GM19239 (cell line): Measurements from ENCODE around the gene MYRFL.
"Not testable (repeated sequence)": the region's sequence is repeated elsewhere in the genome, so short reads cannot be mapped to it uniquely, and the experiment has no call there.

Experiments used
- DNase-seq: peaks from one replicate; pipeline ENCODE4 v3.0.0; 2011; ENCODE audit warnings: low spot score; ENCODE audit not compliant: insufficient read length
- FAIRE-seq: peaks from 2 replicates; lab custom pipeline; 2011; peaks lifted over from hg19 to GRCh38; lab: Jason Lieb, UNC

MYRFL gene

DNA sequence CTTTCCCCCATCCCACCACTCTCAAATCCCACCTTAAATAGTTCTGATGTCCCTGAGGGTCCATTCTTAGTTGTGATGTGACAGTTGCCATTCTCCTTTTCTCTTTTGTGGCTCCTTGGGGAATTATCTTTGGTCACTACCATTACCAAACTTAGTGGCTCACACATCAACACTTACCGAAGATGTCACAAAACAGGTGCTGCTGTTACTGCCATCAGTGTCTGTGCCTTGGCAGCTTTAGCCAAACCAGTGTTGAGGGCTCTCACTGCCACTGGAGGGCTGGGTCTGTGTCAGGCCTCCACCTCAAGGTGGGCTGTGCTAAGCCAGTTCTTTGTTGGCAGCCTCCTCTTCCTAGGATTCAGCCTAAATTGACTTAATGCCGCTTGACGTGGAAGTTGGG lies 144.0 kb downstream of the MYRFL start:
- FAIRE-seq (no peak), DNase-seq (no peak)

DNA sequence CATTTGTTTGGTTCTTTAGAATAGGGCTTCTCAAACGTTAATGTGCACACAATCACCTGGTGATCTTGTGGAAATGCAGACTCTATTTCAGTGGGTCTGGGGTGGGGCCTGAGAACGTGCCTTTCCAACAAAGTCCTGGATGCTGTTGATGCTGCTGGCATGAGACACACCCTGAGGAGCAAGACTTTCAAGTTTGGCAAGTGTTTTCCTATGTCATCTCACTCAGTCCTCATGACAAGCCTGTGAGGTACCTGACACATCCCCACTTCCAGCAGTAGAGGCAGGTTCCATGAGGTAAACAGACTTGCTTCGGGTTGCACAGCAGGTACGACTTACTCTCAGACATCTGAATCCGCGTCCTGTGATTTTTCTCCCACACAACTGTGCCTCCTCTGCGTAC lies 147.1 kb downstream of the MYRFL start:
- DNase-seq (no peak), FAIRE-seq (no peak)

DNA sequence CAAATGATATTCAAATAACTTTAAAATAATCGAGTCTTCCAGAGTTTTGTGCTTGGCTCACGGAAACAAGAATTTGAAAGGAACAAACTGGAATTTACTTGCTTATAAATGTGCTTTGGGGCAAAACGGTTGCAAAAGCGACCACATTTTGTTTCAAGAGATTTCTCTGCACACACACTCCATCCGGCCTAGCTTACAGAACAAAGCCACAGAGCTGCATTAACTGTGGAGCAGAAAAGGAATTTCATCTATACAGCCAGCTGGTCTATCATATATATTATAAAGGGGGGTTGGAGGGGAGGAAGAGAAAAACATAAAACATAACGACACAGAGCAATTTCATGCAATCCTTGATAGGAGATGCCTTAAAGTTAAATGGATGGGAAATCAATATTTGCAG lies 153.0 kb downstream of the MYRFL start:
- FAIRE-seq (no peak), DNase-seq (no peak)

- DNase-seq = no peak
- no peak for FAIRE-seq
These were observed 157.0 kb downstream of the MYRFL start for GRCh38 chr12:69981881-69982475.

DNA sequence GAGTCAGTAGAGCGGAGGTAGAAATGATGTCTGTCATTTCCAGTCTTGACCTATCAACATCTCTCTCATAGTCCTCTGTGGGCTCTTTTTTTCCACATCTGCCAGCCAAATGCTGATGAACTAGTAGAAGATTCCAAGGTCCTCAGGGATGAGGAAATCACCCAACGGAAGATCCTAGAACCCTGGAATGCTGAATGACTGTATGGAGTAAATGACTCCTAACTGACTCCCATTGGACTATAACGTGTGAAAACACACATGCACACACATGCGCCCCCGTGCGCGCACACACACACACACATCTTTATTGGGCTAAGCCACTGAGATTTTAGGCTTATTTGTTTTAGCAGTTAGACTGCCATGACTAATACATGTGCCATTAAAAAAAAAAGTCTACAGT lies 159.2 kb downstream of the MYRFL start:
- no peak for DNase-seq
- FAIRE-seq = no peak

- no peak for DNase-seq
- FAIRE-seq = no peak
These were observed 160.6 kb downstream of the MYRFL start for GRCh38 chr12:69985656-69986055.

DNA sequence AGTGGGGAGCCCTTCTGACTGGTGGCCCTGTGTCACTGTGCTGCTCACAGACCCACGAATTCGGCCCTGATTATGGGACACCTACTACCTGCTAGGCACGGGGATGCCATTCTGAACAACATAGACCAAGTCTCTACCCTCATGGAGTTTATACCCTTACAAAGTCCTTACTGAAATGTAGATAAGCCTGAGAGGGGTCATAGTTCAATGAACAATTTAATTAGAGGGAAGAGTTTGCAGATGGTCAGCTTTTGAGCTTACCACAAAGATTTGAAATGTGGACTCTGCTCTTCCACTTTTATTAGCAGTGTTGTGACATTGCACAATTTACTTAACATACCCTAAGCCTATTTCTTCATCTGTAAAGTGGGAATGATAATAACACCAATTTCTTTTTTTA lies 161.1 kb downstream of the MYRFL start:
- no peak for FAIRE-seq
- no peak for DNase-seq

DNA sequence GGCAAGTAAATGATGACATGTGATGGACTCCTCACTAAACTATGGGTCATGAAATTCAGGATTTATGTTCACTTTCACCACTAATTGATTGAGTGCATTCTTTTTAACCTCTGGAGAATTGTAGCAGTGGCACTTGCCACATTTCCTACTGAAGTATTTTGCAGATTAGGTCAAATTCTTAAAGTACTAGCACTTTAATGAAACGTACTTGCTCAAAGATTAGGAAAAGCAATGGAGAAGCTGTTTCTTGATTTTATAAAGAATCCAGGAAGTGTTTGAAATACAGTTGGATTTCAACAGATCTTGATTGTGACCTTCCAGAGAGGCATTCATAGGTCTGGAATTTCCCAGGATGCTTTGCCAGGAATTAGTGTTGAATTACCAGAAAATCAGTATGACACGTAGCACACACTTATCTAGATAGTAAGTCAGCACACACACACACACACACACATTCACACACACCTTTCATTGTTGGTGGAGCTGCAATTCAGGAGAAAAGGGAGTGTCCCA lies 162.6 kb downstream of the MYRFL start:
- no peak for DNase-seq

GRCh38 chr12:69988481-69989321 lies 163.7 kb downstream of the MYRFL start:
- no peak for FAIRE-seq
- no peak for DNase-seq

More for the DNA sequence above, 162.6 kb downstream of the MYRFL start:
- no peak for FAIRE-seq

DNA sequence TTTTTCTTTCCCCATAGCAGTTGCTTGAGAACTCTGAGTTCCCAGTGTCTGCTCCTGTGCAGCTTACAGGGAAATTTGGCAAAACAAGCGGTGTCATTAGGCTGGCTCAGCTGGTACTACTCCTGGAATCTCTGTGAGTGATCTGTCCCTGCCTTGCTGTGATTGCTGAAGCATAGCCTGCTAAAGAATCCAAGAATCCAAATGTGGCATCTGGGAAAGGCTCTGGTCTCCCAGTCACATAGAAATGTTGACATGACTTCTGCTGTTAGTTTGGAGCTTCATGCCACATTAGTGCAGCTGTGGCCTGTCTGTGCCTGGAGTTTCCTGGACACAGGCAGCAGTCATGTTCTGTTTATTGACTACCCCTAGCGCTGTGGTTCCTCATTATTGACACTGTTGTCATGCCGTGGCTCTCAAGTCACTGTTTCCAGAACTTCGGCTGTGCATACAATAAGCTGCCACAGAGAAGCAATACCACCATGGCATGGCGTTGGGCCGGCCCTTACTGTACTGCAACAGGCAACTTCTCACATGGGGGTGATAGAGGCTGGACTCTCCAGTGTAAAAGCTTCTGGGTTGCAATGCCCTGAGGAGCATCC lies 166.8 kb downstream of the MYRFL start:
- DNase-seq (no peak), FAIRE-seq (no peak)

DNA sequence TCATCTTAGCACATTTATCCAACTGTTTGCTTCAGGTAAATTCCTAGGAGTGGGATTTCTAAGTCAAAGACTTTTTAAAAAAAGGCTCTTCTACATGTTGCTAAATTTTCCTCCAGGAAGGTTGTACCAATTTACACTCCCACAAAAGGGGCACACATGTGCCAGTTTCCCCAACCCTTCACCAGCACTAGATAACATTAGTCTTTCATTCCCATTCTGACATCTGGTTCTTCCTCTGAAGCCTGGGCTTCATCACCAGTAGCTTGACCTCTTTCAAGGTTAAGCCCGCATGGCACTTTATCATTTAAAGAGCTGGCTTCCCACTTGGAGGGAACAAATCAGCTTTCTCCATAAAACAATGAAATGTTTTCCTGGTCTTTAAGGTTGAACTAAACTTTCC lies 168.4 kb downstream of the MYRFL start:
- no peak for FAIRE-seq
- DNase-seq = no peak

DNA sequence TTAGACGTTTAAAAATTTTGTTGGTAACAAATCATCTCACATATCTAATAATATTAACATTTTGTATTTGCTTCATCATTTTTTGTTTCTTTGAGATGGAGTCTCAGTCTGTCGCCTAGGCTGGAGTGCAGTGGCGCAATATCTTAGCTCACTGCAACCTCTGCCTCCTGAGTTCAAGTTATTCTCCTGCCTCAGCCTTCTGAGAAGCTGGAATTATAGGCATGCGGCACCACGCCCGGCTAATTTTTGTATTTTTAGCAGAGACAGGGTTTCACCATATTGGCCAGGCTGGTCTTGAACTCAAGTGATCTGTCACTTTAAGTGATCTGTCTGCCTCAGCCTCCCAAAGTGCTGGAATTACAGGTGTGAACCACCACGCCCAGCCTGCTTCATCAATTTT lies 169.1 kb downstream of the MYRFL start:
- FAIRE-seq, DNase-seq: not testable (repeated sequence)

- FAIRE-seq = no peak
These were observed 169.7 kb downstream of the MYRFL start for GRCh38 chr12:69994724-69995173.

GRCh38 chr12:69996241-69996640 lies 171.2 kb downstream of the MYRFL start:
- no peak for DNase-seq
- FAIRE-seq = no peak

More at GRCh38 chr12:69994724-69995173, 169.7 kb downstream of the MYRFL start:
- DNase-seq = no peak

- FAIRE-seq (no peak), DNase-seq (no peak)
These were observed 171.7 kb downstream of the MYRFL start for GRCh38 chr12:69996722-69997121.

DNA sequence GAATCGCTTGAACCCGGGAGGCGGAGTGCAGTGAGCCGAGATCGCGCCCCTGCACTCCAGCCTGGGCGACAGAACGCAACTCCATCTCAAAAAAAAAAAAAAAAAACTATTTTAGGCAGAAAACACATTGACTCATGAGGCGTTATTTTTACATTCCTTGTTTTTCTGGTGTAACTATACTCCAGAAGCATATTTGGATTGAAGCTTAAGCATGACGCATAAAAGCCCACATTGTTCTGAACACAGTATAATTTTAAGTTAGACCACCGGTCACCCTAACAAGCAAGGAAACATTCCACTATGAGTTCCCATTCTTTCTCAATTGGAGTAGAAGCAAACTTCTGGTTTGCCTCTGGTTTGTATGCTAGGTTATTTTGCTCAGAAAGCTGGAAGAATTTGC lies 173.0 kb downstream of the MYRFL start:
- FAIRE-seq (no peak), DNase-seq (no peak)

DNA sequence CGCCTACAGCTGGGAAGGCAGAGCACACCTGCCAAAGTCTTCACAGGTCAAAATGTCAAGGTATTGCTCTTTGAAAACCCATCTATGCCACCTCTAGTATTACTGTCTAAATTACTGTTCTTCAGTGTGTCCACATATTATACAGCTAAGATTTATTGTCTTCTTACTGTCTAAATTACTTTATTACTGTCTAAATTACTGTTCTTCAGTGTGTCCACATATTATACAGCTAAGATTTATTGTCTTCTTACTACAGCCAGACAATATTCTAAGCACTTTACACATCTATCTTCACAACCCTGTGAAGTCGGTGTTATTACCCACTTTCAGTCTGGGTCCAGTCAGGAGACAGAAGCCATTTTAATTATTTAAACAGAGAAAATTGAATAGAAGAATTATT lies 173.9 kb downstream of the MYRFL start:
- no peak for DNase-seq
- no peak for FAIRE-seq

GRCh38 chr12:69999561-69999960 lies 174.5 kb downstream of the MYRFL start:
- no peak for FAIRE-seq
- DNase-seq = no peak

- DNase-seq (no peak), FAIRE-seq (no peak)
These were observed 177.3 kb downstream of the MYRFL start for GRCh38 chr12:70002097-70002911.

DNA sequence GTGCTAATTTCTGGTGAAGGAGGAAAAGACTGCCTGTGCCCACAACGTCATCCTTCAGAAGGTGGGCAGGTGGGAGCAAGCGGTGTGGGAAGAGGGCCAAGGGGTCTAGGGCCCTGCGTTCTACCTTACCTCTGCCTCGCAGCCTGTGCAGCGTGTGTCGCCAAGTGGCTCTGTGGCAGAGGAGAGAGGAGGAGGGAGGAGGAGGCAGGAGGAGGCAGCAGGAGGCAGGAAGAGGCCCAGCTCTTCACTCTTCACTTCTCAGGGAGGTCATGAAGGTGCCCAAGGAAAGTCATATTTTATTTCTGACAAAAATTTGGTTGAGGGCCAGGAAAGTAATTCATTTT lies 177.9 kb downstream of the MYRFL start:
- DNase-seq = no peak
- no peak for FAIRE-seq
